PC-3 (cell line): ENCODE results near the gene FBXO31.

Source experiments
- CTCF ChIP-seq: fragments of 300-600 bp; sonication (generic); conservative IDR thresholded peaks from 2 replicates; pipeline ENCODE4 v1.5.1; 2017; ENCODE audit warnings: antibody characterized with exemption, low read depth, mild to moderate bottlenecking, low read length
- EZH2phosphoT487 ChIP-seq: fragments of 300-600 bp; sonication (generic); IDR thresholded peaks from 2 replicates; pipeline ENCODE4 v1.6.1; 2018; ENCODE audit warnings: mild to moderate bottlenecking, antibody characterized with exemption, low read length, borderline replicate concordance

GRCh38 chr16:87431926-87432325 is 48.4 kb upstream of the FBXO31 start:
- TF ChIP-seq CTCF (no peak), EZH2phosphoT487 (no peak)
